HG03520 (cell line): Measurements from ENCODE around the gene C1orf210.

ENCODE experiments used
- ATAC-seq: cut with Tn5 transposase; IDR thresholded peaks from one replicate; pipeline ENCODE4 v1.9.1; 2021; ENCODE audit warnings: mild to moderate bottlenecking, moderate library complexity; ENCODE audit not compliant: unreplicated experiment

Gene C1orf210

GRCh38 chr1:43312663-43313515, 27.5 kb upstream of the C1orf210 start:
- ATAC-seq = no peak

GRCh38 chr1:43312212-43312623, 26.8 kb upstream of the C1orf210 start:
- no peak for ATAC-seq

GRCh38 chr1:43311521-43311920, 26.1 kb upstream of the C1orf210 start:
- no peak for ATAC-seq

GRCh38 chr1:43309405-43310025, 24.1 kb upstream of the C1orf210 start:
- no peak for ATAC-seq

- ATAC-seq = no peak
Observed at GRCh38 chr1:43308635-43309404, 23.4 kb upstream of the C1orf210 start.

GRCh38 chr1:43307458-43308158, 22.2 kb upstream of the C1orf210 start:
- no peak for ATAC-seq

GRCh38 chr1:43306688-43307457, 21.5 kb upstream of the C1orf210 start:
- no peak for ATAC-seq

GRCh38 chr1:43305926-43306687, 20.7 kb upstream of the C1orf210 start:
- no peak for ATAC-seq

GRCh38 chr1:43305461-43305860, 20.1 kb upstream of the C1orf210 start:
- ATAC-seq = no peak

- ATAC-seq = no peak
Observed at GRCh38 chr1:43304771-43305300, 19.5 kb upstream of the C1orf210 start.

GRCh38 chr1:43304314-43304681, 18.9 kb upstream of the C1orf210 start:
- ATAC-seq = no peak

- no peak for ATAC-seq
Observed at GRCh38 chr1:43303471-43304313, 18.3 kb upstream of the C1orf210 start.

- no peak for ATAC-seq
Observed at GRCh38 chr1:43302721-43303470, 17.5 kb upstream of the C1orf210 start.

GRCh38 chr1:43302201-43302600, 16.8 kb upstream of the C1orf210 start:
- ATAC-seq = no peak

GRCh38 chr1:43300378-43301094, 15.2 kb upstream of the C1orf210 start, which contains the start of gene TIE1:
Gene TIE1, plus strand, starts transcription at chr1:43300982. Its CDS starts 90 bp downstream, at chr1:43301072.
- ATAC-seq = no peak

- no peak for ATAC-seq
Observed at GRCh38 chr1:43299101-43299500, 13.7 kb upstream of the C1orf210 start.

GRCh38 chr1:43298055-43298454, 12.7 kb upstream of the C1orf210 start:
- ATAC-seq = no peak
